Measurements from ENCODE around the gene NACC2. TPM values are rescaled to one million over a fixed set of nuclear protein-coding genes. Genes with fewer than 3 reads are reported as not detected.

The NACC2 gene
- total and polyA plus RNA-seq, 2 experiments from 2014 or later: 11.0 to 13.0 TPM

GRCh38 chr9:136026266-136026942, 68.7 kb downstream of the NACC2 start:
- Histone ChIP-seq H3K79me2 (peaks cover 36% of the 10 kb centered on the region), H3K4me3 (no peak overlapping the region), H3K4me2 (no peak overlapping the region), H3K27ac (no peak overlapping the region), H3K9me3 (ENCODE audit: low read depth) (no peaks in the 10 kb centered on the region), H3K27me3 (no peaks in the 10 kb centered on the region), H4K20me1 (ENCODE audit: insufficient read depth, poor library complexity, severe bottlenecking) (peaks cover 3% of the 10 kb centered on the region), H3K9me2 (replicated peaks; ENCODE audit: insufficient read depth) (no peaks in the 10 kb centered on the region), H3K36me3 (replicated peaks; ENCODE audit: insufficient read depth, low read depth) (no peaks in the 10 kb centered on the region), H3K4me1 (ENCODE audit: insufficient read depth) (no peaks in the 10 kb centered on the region), H2AFZ (no peak overlapping the region)
- DNase-seq (ENCODE audit: low spot score): no peak
- WGBS (ENCODE audit: low lambda C conversion rate, missing lambda C conversion rate): 94% methylated on average over 8 of the region's 8 CpGs
- TF ChIP-seq EZH2phosphoT487 (IDR thresholded peaks at IDR 0.05; ENCODE audit: low read depth, severe bottlenecking, unreplicated experiment) (no peak), CTCF (IDR thresholded peaks at IDR 0.05; ENCODE audit: poor library complexity) (no peak), EZH2 (IDR thresholded peaks at IDR 0.05; ENCODE audit: borderline replicate concordance) (no peak)

GRCh38 chr9:136025481-136025880, 69.6 kb downstream of the NACC2 start:
- Histone ChIP-seq H3K4me3 (no peak overlapping the region), H3K79me2 (peaks cover 37% of the 10 kb centered on the region), H3K9me3 (ENCODE audit: low read depth) (no peaks in the 10 kb centered on the region), H2AFZ (no peak overlapping the region), H3K27ac (no peak overlapping the region), H3K9me2 (replicated peaks; ENCODE audit: insufficient read depth) (no peaks in the 10 kb centered on the region), H3K36me3 (replicated peaks; ENCODE audit: insufficient read depth, low read depth) (no peaks in the 10 kb centered on the region), H4K20me1 (ENCODE audit: insufficient read depth, poor library complexity, severe bottlenecking) (peaks cover 3% of the 10 kb centered on the region), H3K4me1 (ENCODE audit: insufficient read depth) (no peaks in the 10 kb centered on the region), H3K4me2 (no peak overlapping the region), H3K27me3 (no peaks in the 10 kb centered on the region)
- TF ChIP-seq CTCF (IDR thresholded peaks at IDR 0.05; ENCODE audit: poor library complexity) (no peak), EZH2 (IDR thresholded peaks at IDR 0.05; ENCODE audit: borderline replicate concordance) (no peak), EZH2phosphoT487 (IDR thresholded peaks at IDR 0.05; ENCODE audit: low read depth, severe bottlenecking, unreplicated experiment) (no peak)
- DNase-seq (ENCODE audit: low spot score): no peak
- 85% methylated on average over 10 of the region's 10 CpGs for WGBS (ENCODE audit: low lambda C conversion rate, missing lambda C conversion rate)

- no peak overlapping the region for H3K27ac ChIP-seq
- H3K79me2 ChIP-seq: peaks cover 42% of the 10 kb centered on the region
- no peaks in the 10 kb centered on the region for H3K36me3 ChIP-seq (replicated peaks; ENCODE audit: insufficient read depth, low read depth)
These were observed 70.3 kb downstream of the NACC2 start for GRCh38 chr9:136024696-136025316.

More at GRCh38 chr9:136024696-136025316, 70.3 kb downstream of the NACC2 start:
- Histone ChIP-seq H3K4me1 (ENCODE audit: insufficient read depth) (no peaks in the 10 kb centered on the region), H3K4me2 (no peak overlapping the region), H4K20me1 (ENCODE audit: insufficient read depth, poor library complexity, severe bottlenecking) (peaks cover 3% of the 10 kb centered on the region), H3K4me3 (no peak overlapping the region), H3K9me3 (ENCODE audit: low read depth) (no peaks in the 10 kb centered on the region), H3K9me2 (replicated peaks; ENCODE audit: insufficient read depth) (no peaks in the 10 kb centered on the region), H2AFZ (no peak overlapping the region), H3K27me3 (no peaks in the 10 kb centered on the region)
- WGBS (ENCODE audit: low lambda C conversion rate, missing lambda C conversion rate): 93% methylated on average over 16 of the region's 16 CpGs
- no peak for DNase-seq (ENCODE audit: low spot score)
- TF ChIP-seq EZH2 (IDR thresholded peaks at IDR 0.05; ENCODE audit: borderline replicate concordance): no peak
- no peak for TF ChIP-seq CTCF (IDR thresholded peaks at IDR 0.05; ENCODE audit: poor library complexity)
- TF ChIP-seq EZH2phosphoT487 (IDR thresholded peaks at IDR 0.05; ENCODE audit: low read depth, severe bottlenecking, unreplicated experiment): no peak

All from hepatocyte (in vitro differentiated cells).